SK-N-SH (cell line): ENCODE data around the gene RPS16.

Experiments
- EP300 ChIP-seq, 2 experiments: IDR thresholded peaks; 2 replicates each; pipeline versions ENCODE4 v1.4.0 to v1.6.1; 2012; ENCODE audit warnings: borderline replicate concordance in 1 of 2, low read depth in 1 of 2, low read length in 1 of 2
- EZH2phosphoT487 ChIP-seq: fragments of 200-600 bp; sonication (generic); IDR thresholded peaks from 2 replicates; pipeline ENCODE4 v1.6.1; 2017; ENCODE audit warnings: low read depth, mixed run types, mild to moderate bottlenecking, antibody characterized with exemption, moderate library complexity, borderline replicate concordance
- FOXM1 ChIP-seq: IDR thresholded peaks from 2 replicates; pipeline ENCODE4 v1.4.0; 2012; ENCODE audit warnings: low read depth, mild to moderate bottlenecking
- GABPA ChIP-seq: IDR thresholded peaks from 2 replicates; pipeline ENCODE4 v1.4.0; 2012; ENCODE audit warnings: low read depth, mild to moderate bottlenecking
- POLR2AphosphoS5 ChIP-seq: IDR thresholded peaks from 2 replicates; pipeline ENCODE4 v1.6.1; 2012; ENCODE audit warnings: low read depth, low read length
- RAD21 ChIP-seq: IDR thresholded peaks from 2 replicates; pipeline ENCODE4 v1.6.1; 2012; ENCODE audit warnings: mild to moderate bottlenecking, low read length
- TCF12 ChIP-seq: IDR thresholded peaks from 2 replicates; pipeline ENCODE4 v1.4.0; 2012
- TEAD4 ChIP-seq: IDR thresholded peaks from 2 replicates; pipeline ENCODE4 v1.4.0; 2012; ENCODE audit warnings: mild to moderate bottlenecking, borderline replicate concordance; ENCODE audit not compliant: insufficient read depth
- USF2 ChIP-seq: fragments of 150-350 bp; IDR thresholded peaks from 2 replicates; pipeline ENCODE4 v1.6.1; 2017; ENCODE audit warnings: antibody characterized with exemption, low read length, low read depth, borderline replicate concordance
- TF ChIP-seq, protein P1 (sequence below): fragments of 200-600 bp; sonication (generic); IDR thresholded peaks from 2 replicates; pipeline ENCODE4 v1.6.1; 2017; ENCODE audit warnings: antibody characterized with exemption, mild to moderate bottlenecking, moderate library complexity
- TF ChIP-seq, protein P2 (sequence below): IDR thresholded peaks from 2 replicates; pipeline ENCODE4 v1.6.1; 2012; ENCODE audit warnings: mild to moderate bottlenecking, low read depth, low read length, moderate library complexity
- TF ChIP-seq, protein P3 (sequence below): IDR thresholded peaks from 2 replicates; pipeline ENCODE4 v1.4.0; 2012; ENCODE audit warnings: low read depth
- TF ChIP-seq, protein P4 (sequence below): fragments of 150-350 bp; IDR thresholded peaks from 2 replicates; pipeline ENCODE4 v1.6.1; 2016; ENCODE audit warnings: mild to moderate bottlenecking, low read depth, low read length

GRCh38 chr19:39416152-39417120, 19.3 kb downstream of the RPS16 start:
- TF ChIP-seq USF2, result no peak
- TF ChIP-seq, protein P1, sequence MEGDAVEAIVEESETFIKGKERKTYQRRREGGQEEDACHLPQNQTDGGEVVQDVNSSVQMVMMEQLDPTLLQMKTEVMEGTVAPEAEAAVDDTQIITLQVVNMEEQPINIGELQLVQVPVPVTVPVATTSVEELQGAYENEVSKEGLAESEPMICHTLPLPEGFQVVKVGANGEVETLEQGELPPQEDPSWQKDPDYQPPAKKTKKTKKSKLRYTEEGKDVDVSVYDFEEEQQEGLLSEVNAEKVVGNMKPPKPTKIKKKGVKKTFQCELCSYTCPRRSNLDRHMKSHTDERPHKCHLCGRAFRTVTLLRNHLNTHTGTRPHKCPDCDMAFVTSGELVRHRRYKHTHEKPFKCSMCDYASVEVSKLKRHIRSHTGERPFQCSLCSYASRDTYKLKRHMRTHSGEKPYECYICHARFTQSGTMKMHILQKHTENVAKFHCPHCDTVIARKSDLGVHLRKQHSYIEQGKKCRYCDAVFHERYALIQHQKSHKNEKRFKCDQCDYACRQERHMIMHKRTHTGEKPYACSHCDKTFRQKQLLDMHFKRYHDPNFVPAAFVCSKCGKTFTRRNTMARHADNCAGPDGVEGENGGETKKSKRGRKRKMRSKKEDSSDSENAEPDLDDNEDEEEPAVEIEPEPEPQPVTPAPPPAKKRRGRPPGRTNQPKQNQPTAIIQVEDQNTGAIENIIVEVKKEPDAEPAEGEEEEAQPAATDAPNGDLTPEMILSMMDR, result no peak
- TF ChIP-seq TEAD4, result no peak
- no peak for TF ChIP-seq TCF12
- TF ChIP-seq POLR2AphosphoS5, result no peak
- TF ChIP-seq EZH2phosphoT487, result no peak
- TF ChIP-seq, protein P2, sequence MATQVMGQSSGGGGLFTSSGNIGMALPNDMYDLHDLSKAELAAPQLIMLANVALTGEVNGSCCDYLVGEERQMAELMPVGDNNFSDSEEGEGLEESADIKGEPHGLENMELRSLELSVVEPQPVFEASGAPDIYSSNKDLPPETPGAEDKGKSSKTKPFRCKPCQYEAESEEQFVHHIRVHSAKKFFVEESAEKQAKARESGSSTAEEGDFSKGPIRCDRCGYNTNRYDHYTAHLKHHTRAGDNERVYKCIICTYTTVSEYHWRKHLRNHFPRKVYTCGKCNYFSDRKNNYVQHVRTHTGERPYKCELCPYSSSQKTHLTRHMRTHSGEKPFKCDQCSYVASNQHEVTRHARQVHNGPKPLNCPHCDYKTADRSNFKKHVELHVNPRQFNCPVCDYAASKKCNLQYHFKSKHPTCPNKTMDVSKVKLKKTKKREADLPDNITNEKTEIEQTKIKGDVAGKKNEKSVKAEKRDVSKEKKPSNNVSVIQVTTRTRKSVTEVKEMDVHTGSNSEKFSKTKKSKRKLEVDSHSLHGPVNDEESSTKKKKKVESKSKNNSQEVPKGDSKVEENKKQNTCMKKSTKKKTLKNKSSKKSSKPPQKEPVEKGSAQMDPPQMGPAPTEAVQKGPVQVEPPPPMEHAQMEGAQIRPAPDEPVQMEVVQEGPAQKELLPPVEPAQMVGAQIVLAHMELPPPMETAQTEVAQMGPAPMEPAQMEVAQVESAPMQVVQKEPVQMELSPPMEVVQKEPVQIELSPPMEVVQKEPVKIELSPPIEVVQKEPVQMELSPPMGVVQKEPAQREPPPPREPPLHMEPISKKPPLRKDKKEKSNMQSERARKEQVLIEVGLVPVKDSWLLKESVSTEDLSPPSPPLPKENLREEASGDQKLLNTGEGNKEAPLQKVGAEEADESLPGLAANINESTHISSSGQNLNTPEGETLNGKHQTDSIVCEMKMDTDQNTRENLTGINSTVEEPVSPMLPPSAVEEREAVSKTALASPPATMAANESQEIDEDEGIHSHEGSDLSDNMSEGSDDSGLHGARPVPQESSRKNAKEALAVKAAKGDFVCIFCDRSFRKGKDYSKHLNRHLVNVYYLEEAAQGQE, result no peak
- TF ChIP-seq RAD21, result no peak
- no peak for TF ChIP-seq GABPA
- no peak for TF ChIP-seq FOXM1
- no peak for TF ChIP-seq EP300 (IDR thresholded peaks at IDR 0.05; ENCODE audit: borderline replicate concordance in 1 of 2, low read depth in 1 of 2, low read length in 1 of 2)
- TF ChIP-seq, protein P3, sequence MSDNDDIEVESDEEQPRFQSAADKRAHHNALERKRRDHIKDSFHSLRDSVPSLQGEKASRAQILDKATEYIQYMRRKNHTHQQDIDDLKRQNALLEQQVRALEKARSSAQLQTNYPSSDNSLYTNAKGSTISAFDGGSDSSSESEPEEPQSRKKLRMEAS, result no peak
- TF ChIP-seq, protein P4, sequence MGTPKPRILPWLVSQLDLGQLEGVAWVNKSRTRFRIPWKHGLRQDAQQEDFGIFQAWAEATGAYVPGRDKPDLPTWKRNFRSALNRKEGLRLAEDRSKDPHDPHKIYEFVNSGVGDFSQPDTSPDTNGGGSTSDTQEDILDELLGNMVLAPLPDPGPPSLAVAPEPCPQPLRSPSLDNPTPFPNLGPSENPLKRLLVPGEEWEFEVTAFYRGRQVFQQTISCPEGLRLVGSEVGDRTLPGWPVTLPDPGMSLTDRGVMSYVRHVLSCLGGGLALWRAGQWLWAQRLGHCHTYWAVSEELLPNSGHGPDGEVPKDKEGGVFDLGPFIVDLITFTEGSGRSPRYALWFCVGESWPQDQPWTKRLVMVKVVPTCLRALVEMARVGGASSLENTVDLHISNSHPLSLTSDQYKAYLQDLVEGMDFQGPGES, result no peak
